IPS-18c (cell line): ENCODE results near the gene YWHAB.

Source experiments
- H3K4me3 ChIP-seq: 2 replicates; pipeline ENCODE4 v1.7.0; 2013; ENCODE audit warnings: low read depth, mild to moderate bottlenecking, low read length, moderate library complexity; ENCODE audit not compliant: insufficient read depth
- H3K9me3 ChIP-seq: one replicate; pipeline ENCODE4 v1.6.1; 2013; ENCODE audit warnings: mild to moderate bottlenecking, low read length, moderate library complexity; ENCODE audit not compliant: control insufficient read depth, insufficient read depth

Gene YWHAB

DNA sequence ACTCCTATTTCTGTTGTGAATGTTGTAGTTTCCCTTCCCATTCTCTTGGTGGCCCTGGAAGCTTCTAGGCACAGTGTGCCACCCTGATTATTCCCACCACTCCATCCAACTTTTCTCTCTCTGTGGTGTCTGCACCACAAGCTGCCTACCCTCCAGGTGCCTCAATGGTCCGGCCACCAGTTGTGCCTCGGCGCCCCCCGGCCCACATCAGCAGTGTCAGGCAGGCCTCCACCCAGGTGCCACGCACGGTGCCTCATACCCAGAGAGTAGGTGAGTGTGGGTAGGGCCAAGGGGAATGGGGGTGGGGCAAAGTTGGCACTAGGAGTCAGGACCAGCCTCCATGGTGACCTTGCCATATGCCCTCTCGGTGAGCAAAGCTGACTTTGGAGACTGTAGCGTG, 47.4 kb downstream of the YWHAB start:
- Histone ChIP-seq H3K9me3 (no peaks in the 10 kb centered on the region), H3K4me3 (no peak overlapping the region)

DNA sequence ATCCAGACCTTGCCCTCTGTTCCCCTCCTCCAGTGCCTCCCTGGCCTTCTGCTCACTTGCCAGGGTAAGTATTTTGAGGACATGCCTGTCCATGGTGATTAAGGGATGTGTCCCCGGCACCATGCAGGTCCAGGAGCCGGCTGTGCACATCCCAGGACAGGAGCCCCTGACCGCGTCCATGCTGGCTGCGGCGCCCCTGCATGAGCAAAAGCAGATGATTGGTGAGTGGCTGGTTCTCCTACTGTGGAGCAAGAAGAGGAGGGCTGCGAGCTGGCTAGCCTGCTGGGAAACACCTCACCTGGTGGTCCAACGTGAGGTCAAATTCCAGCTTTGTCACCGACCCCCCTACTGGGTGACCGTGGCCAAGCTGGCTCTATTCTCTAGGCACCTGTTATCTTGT, 51.0 kb downstream of the YWHAB start:
- no peak overlapping the region for H3K4me3 ChIP-seq
- no peaks in the 10 kb centered on the region for H3K9me3 ChIP-seq

DNA sequence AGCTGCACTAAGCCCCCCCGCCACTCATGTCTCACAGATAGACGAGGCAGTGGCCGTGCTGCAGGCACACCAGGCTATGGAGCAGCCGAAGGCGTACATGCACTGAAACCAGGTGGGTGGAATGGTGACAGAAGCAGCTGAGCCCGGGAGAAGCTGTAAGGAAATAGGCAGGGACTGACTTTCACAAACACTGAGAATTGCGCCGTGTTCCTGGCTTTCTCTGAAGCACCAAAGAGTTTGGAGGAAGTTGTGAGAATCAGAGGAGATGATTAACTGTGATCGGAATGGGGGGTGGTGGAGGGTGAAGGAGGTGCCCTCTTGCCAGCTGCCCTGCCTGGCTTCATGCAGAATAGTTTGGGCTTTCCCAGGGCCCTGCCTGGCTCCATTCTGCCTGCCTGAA, 53.1 kb downstream of the YWHAB start:
- H3K4me3 ChIP-seq: no peak overlapping the region
- H3K9me3 ChIP-seq: no peaks in the 10 kb centered on the region

DNA sequence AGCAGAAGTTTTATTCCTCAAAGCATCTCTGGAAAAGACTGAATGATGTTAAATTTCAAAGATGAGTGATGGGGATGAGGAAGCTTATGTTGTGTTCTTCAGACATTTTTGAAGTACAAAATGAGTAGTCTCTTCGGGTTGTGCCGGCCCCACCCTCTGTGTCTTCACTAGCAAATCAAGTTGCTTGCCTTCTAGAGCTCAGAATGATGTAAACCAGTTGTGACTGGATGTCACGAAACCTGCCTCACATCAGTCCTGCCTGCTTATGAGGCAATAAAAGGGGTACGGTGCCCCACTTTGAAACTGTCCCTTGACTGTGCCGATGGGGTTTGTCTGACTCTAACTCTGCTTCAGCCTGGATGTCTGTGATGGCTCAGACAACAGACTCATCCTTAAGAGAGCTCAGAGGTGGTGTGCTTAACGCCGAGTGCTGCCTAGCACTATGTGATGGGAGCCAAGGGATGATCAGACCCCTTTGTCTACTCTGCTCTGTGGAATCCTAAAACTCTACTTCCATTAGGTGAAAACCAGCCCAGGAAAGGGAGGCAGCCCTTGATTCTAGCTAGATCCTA, 55.7 kb downstream of the YWHAB start:
- H3K9me3 ChIP-seq: no peaks in the 10 kb centered on the region
- no peak overlapping the region for H3K4me3 ChIP-seq

DNA sequence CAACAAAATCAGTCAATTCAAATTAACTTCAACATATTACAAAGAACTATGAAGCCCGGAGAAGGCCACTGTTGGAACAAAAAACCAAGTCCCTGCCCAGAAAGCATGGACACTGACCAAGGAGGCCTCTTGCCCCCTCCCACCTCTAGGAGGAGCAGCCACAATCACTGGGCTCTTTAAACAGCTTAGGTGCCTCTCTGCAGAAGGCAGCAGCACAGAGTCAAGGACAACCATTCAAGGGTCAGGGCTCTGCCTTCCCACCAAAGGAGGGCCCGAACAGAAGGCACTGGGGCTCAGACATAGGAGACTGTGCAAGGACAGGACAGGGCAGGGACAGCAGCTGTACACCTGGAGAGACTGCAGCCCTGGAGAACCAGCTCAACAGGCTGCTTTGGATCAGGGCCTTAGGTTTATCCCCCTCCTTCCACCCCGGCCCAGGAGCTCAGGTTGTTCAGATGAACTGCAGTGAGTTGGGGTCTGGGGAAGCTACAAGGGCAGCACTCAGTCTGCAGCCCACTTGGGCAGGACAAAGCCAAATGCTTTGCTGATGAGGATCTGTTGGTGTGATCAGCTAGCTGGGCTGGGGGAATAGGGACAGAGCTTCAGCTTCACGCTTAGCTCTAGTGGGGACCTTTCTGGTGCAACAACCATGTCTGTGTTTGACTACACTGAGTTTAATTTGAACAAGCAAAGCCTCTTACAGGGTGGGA, 56.9 kb downstream of the YWHAB start:
- H3K4me3 ChIP-seq: no peak overlapping the region
- no peaks in the 10 kb centered on the region for H3K9me3 ChIP-seq

DNA sequence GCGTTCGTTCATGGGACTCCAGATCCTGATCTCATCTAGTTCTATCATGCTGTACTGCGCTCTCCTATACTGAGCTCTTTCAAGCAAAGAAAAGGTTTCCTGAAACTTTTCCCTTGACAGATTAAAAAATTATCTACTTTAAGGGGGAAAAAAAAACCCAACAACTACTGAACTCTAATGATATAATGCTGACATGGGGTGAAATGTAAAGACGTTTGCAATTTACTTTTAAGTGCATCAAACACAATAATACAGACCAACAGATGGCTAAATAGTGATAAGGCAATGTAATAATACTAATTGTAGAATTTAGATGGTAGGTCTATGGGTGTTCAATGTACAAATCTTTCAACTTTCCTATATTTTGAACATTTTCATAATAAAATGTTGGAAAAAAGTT, 58.3 kb downstream of the YWHAB start:
- Histone ChIP-seq H3K4me3 (no peak overlapping the region), H3K9me3 (no peaks in the 10 kb centered on the region)

DNA sequence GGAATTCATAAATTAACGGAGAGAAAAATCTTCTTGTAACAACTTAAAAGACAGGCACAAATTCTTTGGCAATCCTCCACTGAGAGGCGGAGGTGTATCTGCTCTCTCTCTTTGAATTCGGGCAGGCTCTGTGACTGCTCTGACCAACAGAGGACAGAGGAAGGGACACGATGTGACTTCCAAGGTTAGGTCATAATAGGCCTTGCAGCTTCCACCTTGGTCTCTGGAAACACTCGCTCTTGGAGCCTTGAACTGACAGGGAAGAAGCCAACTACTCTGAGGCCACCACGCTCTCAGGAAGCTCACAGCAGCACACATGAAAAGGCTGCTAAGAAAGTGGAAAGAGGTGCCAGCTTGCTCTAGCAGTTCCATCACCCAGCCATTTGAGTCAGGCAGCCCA, 59.8 kb downstream of the YWHAB start:
- no peaks in the 10 kb centered on the region for H3K9me3 ChIP-seq
- H3K4me3 ChIP-seq: no peak overlapping the region

DNA sequence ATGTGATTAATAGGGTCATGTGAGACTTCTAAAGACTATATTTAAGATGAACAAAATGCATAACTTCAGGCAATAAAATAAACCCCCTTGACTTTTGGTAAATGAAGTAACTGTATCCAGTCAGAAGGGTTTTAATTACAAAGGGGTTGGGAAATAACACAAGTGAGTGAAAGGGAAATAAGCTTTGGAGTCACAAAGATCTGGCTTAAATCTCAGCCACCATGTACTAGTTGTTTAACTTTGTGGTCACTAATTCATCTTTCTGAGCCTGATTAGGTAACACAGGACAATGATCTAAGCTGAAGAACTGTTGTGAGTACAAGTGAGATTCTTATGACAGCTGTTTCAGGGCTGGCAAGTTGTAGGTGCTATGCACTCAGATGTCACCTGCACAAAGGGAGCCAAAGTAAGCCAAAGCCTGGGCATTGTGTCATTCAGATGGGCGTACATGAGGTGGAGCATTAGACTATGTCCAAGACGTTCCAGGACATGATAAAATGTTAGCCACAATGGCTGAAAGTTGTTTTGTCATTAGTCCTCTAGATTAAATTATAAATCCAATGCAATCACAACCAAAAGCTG, 60.9 kb downstream of the YWHAB start:
- H3K4me3 ChIP-seq: no peak overlapping the region

DNA sequence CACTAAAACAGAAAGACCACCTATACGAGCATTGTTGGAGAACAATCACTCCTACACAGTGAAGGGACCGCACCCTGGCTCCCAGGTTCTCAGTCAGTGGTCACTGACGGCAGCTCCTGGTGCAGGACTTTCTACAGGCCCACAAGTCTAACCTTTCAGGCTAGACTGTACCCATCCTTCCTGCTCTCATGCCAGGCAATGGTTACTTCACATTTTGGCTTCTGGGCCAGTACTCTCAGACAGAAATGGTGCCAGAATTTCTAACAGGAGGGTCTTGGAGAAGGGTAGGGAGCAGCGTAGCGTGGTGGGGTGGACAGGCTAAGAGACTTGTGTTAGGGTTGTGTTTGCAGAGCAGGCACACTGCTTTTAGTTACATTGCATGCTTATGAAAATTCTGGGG, 62.6 kb downstream of the YWHAB start:
- Histone ChIP-seq H3K4me3 (no peak overlapping the region), H3K9me3 (no peaks in the 10 kb centered on the region)

More for the DNA sequence above, 60.9 kb downstream of the YWHAB start:
- H3K9me3 ChIP-seq: no peaks in the 10 kb centered on the region

DNA sequence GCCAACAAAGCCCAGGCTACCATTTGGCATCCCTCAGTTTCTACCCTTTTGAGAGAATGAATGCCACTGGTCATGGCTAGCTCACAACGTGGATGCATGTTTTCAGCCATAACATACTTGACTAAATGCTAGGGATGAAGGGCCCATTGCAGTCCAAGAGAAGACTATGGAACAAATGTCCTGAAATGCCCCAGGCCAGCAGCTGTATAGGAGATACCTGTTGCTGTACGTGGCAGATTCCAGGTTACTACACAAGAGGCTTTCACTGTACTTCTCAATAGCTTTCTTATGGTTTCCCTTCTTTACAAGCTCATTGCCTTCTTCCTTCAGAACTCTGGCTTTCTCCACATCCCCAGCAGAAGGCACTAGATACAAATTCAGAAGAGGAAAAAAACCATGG, 63.0 kb downstream of the YWHAB start:
- Histone ChIP-seq H3K9me3 (no peaks in the 10 kb centered on the region), H3K4me3 (no peak overlapping the region)

DNA sequence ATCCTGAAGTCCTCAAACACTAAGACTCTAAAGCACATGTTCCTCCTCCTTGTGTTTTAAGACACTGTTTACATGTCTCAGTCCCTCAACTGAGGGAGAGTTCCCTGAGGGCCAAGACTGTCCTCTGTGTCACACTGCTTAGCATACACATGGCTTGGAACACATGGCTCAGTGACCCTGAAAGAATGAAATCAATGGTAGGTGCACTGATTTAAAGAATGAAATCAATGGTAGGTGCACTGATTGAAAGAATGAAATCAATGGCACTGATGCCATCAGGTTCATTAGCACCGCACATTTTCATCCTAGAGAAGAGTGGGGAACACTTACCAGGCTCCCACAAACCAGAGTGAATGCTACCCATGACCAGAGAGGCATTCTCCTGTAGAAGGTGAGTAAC, 64.9 kb downstream of the YWHAB start:
- no peak overlapping the region for H3K4me3 ChIP-seq
- H3K9me3 ChIP-seq: no peaks in the 10 kb centered on the region

DNA sequence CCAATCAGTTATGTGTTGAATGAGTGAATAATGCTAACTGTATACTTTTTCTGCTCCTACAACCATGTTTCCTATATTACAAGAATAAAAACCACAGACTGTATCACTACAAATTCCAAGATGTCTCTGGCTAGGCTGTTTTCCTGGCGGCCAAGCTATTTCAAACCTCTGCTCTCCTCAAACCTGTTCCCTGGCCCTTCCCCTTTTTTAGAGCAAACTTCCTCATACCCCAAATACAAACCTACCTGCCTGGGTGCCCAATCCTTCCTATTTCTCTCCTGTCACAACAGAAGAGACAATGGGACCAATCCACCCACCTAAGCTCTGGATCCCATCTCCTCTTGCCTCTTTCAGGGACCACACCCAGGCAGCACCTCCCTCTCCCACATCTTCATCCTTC, 67.2 kb downstream of the YWHAB start:
- Histone ChIP-seq H3K4me3 (no peak overlapping the region), H3K9me3 (no peaks in the 10 kb centered on the region)

DNA sequence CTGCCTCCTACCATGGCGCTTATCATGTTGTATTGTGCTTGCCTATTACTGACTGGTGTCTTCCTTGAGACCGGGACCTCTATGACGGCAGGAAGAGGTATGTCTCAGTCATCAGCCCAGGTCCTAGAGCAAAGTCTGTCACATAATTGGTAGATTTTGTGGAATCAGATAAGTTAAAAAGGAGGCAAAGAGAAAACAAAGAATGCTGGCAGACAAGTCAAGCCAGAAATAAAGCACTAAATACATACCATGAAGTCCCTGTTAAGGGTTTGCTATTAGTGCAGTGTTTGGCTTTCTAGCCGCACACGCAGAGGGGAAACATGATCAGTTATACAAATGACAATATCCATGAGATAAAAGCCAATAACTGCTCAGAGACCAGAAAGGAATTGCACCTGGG, 68.7 kb downstream of the YWHAB start:
- no peak overlapping the region for H3K4me3 ChIP-seq

DNA sequence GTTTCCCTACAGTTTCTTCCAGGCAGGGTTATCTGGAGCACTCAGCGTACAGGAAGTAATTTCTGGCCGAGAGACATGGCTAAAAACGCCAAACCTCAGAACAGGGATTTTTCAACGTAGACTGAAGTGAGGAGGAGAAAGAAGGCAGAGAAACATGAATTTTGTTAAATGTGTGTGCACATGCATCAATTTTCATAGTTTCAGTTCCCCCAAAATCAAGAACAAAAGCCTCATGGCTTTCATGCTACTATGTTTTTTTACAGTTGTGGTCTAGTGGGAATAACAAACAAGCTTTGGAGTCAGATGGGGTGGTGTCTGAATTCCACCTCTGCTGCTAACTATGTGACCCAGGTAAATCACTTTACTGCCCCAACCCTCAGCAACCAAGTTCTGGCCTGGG, 69.8 kb downstream of the YWHAB start:
- H3K9me3 ChIP-seq: no peaks in the 10 kb centered on the region
- H3K4me3 ChIP-seq: no peak overlapping the region

More for the DNA sequence above, 68.7 kb downstream of the YWHAB start:
- H3K9me3 ChIP-seq: no peaks in the 10 kb centered on the region

DNA sequence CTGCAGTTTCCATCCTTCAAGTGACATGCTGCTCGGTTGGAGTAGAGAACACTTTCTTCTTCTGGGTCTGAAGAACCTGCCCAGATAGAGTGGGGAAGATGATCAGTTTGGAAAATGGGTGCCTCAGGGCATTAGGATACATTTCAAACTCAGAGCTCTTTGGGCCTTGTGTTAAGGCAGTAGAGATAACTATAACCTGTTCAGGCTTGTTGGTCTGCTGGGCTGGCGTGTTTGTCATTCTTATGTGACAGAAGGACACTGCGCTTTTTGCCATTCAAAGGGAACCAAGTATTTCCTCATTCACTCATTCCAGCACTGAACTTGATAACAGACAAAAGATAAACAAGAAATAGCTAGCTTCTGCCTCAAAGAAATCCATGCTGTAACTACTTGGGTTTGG, 70.9 kb downstream of the YWHAB start:
- Histone ChIP-seq H3K9me3 (no peaks in the 10 kb centered on the region), H3K4me3 (no peak overlapping the region)
